ENCODE measurements around the gene ERMARD.
"Not testable (repeated sequence)": the region's sequence is repeated elsewhere in the genome, so short reads cannot be mapped to it uniquely, and the experiment has no call there.

ERMARD gene

DNA sequence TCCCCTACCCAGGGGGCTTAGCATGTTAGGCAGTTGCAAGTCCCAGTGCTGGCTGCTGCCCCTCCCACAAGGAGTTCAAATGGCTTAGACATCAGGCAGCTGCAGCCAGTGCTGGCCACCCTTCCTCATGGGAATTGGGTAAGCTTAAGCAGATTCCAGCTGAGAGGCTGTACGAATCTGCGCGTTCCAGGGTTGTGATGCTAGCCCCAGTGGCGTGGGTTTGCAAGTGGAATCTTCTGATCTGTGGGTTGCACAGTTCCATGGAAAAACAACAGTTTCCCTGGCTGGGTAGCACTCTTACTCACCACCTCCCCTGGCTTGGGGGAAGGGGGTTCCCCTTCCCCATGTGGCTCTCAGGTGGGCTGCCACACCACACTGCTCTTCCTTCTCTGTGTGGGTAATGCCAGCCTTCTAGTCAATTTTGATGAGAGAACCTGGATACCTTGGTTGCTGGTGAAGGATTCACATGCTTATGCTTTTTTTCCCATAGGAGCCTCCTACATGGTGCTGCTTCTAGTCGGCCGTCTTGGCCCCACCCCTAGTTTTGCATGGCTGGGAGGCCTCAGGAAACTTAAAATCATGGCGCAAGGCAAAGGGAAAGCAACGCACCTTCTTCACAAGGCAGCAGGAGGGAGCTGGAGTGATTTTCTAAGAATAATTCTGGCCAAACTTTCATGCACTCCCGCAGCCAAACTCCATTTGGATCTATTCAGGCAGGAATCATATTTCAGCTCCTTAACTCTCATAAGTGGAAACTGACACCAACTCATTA is 13.0 kb upstream of the ERMARD start:
- DNase-seq = no peak

DNA sequence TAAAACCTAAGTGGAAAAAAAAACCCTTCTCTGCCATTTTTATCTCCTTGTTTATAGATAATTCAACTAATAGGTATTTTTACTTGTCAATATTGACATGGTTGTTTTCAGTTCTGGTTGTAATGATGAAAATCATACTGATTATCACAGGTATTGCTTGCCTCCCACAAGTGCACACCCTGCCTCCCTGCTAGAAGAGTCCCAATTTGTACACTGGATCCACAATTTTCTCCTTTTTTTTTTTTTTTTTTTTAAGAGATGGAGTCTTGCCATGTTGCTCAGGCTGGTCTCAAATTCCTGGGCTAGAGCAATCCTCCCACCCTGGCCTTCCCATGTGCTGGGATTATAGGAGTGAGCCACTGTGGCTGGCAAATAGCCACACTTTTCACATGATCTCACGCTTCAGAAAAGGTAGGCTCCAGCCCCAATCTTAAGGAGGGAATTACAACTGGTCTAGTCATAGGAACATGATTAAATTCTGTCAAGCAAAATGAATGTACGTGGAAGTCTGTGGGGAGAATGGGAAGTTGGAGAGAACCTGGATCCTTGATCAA is 12.4 kb upstream of the ERMARD start:
- DNase-seq = no peak

DNA sequence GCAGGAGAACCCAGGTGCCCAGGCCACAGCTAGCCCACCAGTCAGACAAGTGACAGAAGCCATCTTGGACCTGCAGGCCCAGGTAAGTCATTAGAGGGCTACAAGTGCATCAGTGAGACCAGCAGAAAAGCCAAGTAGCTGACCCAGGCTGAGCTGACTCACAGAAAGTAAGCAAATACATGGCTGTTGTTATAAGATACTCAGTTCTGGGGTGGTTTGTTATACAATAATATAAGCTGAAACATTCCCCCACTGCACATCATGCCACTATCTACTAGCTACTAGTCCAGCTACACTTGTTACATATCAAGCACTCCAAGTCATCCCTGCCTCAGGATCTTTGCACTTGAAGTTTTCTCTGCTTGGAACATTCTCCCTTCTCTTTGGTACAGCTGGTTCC is 10.1 kb upstream of the ERMARD start:
- DNase-seq = no peak

DNA sequence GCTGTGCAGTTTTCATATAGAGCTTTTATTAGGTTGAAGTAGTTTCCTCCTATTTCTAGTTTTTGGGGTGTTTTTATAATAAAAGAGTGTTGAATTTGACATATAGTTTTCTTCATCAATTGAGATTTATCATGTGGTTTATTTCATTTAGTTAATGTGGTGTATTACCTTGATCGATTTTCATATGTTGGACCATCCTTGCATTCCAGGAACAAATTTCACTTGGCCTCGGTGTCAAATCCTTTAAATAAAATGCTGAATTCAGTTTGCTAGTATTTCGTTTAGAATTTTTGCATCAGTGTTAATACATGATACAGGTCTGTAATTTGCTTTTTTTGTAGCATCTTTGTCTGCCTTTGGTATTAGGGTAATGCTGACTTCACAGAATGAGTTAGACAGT is 6.0 kb upstream of the ERMARD start:
- DNase-seq = no peak

DNA sequence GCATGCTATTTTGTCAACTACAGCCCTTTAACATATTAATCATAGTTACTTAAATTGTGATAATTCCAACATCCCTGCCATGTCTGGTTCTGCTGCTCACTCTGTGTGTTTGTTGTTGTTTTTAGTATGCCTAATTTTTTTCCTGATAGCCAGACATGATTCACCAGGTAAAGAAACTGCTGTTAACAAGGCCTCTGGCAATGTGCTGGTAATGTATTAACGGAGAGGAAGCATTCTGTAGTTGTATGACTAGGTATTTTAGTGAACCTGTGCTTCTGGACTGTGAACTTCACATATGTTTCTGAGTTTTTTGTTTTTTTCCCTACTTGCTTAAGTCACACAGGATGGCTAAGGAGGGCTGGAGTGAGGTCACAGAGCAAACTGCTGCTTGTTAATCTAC is 4.9 kb upstream of the ERMARD start:
- no peak for DNase-seq

DNA sequence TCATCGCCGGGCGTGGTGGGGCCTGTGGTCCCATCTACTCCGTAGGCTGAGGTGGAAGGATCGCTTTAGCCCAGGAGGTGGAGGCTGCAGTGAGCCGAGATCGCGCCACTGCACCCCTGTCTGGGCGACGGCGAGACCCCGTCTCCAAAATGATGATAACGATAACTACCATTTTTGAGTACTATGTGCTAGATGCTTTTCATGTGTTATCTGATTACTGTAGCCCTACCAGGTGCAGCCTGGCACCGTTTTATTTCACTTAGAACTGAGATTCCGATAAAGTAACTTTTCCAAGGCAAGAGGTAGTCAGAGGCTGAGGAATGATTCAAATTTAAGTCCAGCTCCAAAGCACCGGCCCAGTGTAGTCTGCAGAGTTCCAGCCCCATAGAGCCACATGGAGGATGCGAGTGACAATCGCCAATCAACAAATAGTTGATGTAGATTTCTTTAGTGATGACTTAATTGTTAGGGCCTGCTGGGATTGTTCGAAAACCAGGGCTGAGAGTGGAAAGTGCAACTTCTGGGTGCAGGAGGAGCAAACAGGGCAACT is 727 bp downstream of the ERMARD start:
- no peak for DNase-seq

DNA sequence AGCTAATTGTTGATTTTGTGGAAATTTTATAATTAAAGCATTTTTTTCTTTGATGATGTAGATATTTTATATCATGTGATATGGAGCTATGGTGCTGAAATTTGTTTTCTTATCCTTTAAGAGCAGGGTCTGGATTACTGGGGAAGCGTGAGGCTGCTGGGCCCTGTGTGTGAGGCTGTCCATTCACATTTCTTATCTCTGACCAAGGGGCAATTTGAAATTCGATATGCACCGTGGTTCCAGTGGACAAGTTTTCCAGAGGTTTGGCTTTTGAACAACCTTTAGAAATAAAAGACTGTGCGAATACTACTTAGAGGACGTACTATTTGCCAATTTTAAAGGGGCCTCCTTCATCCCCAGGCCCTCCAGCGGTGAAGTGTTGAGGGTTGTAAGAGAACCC is 3.7 kb downstream of the ERMARD start:
- DNase-seq = no peak

DNA sequence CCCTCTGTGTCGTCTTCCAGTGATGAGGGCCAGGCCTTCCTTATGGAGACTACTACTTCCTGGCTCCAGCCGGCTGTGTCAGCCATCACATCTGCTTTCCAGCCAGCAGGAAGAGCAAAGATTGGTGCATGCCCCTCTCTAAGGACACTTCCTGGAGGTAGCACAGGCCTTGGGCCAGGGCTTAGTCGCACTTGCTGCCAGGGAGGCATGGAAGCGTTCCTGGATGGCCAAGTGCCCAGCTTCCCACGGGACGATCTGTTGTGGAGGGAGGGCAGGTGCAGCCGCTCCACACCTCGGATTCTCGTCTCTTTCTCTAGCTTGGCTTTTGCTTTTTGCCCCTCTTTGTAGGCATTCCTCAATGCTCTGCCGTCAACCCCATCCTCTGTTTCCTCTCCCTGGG is 11.9 kb downstream of the ERMARD start:
- DNase-seq = no peak

DNA sequence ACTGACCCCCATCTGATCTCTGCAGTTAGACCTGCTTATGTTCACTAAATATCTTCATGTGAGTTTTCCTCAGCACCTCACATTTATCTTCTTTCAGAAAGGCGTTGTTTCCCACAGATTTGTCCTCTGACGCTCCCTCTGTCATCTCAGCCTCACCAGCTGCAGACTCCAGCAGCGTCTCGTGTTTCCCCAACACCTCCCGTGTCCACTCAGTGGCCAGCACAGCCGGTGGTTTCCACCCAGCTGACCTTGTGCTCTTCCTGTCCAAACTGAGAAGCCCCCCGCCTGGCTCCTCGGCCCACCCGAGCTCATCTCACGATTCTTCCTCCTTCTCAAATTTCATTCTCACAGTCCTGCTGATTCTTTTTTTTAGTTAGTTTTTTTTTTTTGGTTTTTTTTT is 12.5 kb downstream of the ERMARD start:
- DNase-seq = no peak

DNA sequence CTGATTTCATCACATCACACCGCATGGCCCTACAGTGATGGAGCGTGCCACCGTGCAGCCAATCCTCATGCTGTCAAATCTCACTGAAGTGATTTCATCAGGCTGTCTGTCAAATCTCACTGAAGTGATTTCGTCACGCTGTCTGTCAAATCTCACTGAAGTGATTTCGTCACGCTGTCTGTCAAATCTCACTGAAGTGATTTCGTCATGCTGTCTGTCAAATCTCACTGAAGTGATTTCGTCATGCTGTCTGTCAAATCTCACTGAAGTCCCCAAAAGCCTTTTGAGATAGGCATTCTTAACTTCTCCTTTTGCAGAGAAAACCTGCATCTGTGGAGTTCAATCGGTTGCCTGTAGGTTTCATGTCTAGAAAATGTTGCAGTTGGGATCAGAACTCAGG is 14.4 kb downstream of the ERMARD start:
- not testable (repeated sequence) for DNase-seq

DNA sequence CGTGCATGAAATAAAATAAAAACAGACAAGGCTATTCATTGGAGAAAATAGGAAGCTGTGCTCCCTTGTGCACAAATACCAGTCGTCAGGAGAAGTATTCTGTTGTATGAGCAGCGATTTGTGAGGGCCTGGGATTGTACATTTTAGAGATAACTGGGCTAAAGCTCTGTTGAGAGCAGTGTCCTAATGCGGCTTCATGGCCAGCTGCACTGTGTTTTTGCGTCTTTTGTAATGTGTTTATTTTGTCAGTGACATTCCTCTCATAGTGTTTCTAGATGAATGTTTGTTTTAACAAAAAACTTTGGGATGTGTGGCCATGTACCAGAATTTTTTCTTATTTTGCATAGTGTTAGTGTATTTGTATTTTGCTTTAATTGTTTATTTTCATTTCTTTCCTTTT is 14.8 kb downstream of the ERMARD start:
- no peak for DNase-seq

DNA sequence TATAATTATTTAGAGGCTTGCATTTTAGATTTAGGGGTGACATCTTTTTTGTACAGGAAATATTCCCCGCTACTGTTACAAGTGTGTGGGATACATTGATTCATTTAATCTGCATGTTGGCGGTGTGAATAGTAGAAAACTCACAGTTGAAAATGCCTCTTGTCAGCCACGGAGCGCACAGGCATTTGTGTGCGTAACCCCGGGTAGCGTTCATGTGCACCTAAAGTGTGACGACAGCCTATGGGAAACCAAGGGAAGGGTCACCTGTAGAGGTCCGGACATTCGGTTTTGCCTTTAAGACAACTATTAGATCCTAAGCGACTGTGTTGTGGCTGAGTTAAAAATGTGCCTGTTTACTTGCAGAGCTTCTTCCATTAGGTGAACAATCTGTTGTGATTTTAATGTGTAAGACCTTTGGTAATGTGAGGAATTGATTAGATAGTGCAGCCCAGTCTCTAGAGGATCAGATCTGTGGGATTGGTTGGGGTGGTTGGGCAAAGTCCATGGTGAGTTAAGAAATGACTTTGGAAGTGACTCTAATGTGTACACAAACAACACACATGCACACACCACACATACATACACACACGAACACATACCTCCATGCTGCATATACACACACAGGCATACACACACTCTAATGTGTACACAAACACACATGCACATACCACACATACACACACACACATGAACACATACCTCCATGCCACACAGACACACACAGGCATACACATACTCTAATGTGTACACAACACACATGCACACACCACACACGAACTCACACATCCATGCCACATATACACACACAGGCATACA is 15.7 kb downstream of the ERMARD start:
- DNase-seq = no peak

DNA sequence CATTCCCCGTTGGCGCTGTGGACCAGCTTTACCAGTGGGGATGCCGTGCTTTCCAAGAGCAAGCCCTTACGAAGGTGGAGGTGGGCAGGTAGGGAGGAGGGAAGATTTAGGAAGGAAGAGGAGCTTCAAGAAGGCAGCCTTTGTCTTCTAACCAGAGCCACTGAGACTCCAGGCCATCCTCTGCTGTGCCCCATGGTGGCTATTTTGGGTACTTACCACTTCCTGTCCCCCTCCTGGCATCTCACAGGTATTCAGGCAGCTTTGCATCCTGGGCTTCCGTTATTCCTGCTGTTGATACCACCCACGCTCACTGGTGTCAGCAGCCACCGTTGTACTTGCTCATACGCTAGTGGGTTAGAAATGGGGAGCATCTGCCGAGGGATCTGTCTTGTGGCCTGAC is 22.9 kb downstream of the ERMARD start:
- DNase-seq = no peak

DNA sequence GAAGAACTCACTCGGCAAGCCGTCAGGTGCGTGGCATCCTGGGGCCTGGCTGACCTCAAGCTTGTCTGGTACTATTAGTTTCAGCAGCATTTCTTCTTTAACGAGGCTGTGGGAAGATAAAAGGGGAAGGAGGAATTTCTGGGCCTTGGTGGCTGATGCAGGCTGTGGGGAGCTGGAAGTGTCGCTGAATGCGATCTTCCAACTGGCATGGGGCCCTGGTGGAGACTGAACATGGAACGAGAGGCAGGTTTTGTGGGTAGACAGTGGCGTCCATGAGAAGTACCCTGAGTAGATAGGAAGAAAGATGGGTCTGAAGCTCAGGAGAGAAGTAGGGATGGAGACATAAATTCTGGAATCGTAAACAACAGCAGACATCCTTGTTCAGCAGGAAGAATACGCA is 23.9 kb downstream of the ERMARD start:
- no peak for DNase-seq

DNA sequence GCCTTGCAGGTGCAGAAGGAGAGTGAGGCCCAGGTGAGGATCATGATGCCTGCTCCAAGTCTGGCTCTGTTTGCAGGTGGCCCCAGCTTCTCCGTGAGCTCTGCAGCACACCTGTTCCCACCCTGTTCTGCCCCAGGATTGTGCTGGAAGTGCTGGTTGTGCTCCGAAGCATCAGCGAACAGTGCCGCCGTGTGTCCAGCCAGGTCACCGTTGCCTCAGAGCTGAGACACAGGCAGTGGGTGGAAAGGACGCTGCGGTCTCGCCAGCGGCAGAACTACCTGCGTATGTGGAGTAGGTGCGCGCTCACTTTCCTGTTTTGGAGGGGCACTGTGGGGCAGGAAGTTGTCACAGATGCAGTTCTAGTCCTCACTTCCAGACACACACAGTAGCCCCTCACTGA is 25.0 kb downstream of the ERMARD start:
- no peak for DNase-seq

DNA sequence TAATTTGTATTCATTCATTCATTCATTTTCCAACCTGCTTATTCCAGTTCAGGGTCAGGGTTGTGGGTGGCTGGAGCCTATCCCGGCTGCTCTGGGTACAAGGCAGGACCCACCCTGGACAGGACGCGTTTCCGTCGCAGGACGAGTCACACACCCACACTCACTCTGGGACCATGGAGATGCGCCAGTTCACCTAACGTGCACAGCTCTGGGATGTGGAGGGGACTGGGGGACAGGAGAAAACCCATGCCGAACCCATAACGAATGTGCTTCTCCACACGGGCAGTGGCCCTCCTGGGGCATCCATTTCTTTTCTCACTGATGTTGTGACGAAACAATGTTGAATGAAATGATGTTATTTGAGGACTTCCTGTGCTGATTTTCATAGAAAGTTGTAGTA is 26.5 kb downstream of the ERMARD start:
- no peak for DNase-seq

DNA sequence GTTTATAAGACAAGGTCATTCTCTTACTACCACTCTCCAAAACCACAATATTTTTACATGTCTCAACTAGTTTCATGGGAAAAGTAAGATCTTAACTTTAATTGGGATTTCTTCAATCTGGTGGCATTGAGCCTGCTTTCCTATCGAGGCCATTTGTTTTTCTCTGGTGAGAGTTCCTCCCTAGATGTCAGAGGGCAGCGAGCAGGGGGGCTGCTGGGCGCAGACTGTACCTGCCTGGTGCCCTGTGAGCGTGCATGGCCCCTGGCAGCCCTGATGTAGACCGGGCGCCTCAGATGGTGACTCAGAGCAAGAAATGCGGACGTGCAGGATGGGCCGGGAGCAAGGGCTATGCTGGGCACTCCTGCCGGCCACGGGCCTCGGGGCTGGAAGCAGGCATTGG is 27.2 kb downstream of the ERMARD start:
- DNase-seq = no peak

DNA sequence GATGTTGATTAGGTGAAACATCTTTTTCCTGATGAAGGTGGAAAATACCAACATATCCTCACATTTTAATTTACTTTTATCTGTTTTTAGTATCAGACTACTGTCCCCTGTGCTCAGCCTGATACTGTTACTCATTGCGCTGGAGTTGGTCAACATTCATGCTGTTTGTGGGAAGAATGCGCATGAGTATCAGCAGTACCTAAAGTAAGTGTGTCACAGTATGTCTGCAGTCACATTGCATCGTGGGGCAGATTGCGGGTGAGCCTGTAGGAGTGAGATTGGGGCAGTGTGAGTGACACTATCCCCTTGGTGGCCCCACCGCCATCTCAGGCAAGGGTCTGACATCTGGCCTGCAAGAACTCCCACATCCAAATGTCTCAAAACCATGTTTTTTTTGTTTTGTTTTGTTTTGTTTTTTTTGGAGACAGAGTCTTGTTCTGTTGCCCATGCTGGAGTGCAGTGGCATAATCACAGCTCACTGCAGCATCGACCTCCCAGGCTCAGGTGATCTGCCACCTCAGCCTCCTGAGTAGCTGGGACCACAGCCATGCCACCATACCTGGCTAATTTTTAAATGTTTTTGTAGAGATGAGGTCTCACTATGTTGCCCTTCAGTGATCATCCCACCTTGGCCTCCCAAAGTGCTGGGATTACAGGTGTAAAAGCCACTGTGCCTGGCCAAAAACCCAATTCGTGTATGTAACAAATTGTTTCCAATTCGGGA is 27.8 kb downstream of the ERMARD start:
- no peak for DNase-seq

DNA sequence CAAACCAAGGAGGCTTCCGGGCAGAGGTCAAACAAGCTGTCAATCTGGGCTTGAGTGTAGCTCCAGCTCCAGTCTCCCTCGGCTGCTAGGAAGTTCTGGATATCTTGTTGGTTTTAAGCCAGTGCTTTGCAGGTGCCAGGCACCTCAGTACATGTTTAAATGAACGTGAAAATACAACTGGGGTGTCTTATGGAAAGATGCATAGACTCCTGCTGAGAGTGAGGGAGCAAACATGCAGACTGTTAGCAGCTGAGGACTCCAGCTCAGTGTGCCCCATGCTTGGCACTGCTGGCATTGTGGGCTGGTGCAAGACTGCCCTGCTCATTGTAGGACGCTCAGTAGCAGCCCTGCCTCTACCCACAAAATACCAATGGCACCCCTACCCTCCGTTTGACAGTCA is 28.5 kb downstream of the ERMARD start:
- DNase-seq = no peak

DNA sequence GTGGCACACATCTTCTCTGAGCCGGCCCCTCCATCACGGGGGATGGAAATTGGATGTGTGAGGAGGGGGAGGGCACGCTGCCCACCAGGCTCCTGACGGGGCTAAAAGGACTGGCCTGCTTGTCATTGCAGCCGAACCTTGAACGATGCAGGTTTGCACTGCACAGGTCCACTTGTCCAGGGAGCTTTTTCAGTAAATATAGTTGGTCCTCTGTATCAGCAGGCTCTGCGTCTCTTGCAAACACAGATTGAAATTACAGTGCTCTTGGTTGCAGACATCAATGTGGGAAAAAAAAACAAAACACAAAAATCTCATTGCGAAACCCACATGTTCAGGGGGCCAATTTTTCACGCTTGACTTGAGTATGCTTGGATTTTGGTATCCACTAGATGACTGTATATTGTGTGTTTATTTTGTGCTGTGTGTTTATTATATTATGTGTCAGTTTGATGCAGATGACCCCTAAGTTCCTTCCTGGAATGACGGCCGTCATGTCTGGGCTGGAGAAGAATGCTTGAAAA is 29.2 kb downstream of the ERMARD start:
- DNase-seq = no peak

DNA sequence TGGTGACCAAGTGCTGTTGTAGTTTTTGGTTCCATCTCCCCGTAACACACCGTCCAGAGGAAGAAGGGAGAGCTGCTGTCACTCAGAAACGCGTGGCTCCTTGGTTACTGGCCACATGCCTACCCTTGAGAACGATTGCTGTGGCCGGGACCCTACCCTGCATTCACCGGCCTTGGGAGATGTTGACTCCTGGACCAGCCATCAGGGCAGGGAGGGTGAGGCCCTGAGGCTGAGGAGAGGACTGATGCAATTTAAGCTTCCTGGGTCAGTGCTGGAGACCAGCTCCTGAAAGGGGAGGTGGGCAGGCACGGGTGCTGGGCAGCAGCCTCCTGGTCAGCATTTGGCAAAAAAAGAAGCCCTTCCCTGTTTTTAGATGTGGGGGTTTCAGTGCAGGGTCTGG is 31.5 kb downstream of the ERMARD start:
- no peak for DNase-seq

DNA sequence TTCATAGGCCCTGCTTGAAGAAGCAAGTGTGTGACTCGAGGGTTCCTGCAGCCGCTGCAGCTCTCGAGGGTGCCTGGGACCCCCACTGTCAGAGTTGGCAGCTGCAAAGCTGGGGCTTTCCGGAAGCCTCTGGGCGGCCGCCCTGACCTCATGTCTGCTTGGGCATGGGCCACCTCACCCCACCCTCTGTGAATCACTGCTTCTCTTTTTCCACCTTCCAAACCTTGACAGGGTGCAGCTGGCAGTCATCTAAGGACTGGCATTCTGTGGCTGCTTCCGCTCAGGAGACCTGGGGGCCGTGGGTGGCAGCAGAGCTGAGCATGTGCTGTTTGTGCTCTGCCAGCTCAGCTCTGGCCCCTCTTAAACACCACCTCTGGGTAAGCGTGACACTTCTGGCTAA is 32.0 kb downstream of the ERMARD start:
- no peak for DNase-seq

Measured in RPMI8226 (cell line).